Osteoblast (primary cell): ENCODE data around the gene NDUFS8. TPM values are rescaled to one million over a fixed set of nuclear protein-coding genes. Genes with fewer than 3 reads are reported as not detected.

ENCODE experiments used
- DNase-seq: peaks from one replicate; pipeline ENCODE4 v3.0.0; 2011; ENCODE audit warnings: low spot score, mixed read lengths; ENCODE audit not compliant: insufficient read length; ENCODE audit errors: missing footprints
- H2AFZ ChIP-seq: 2 replicates; pipeline ENCODE4 v1.6.0; 2011; ENCODE audit warnings: mild to moderate bottlenecking, low read length
- H3K27ac ChIP-seq: 2 replicates; pipeline ENCODE4 v1.5.1; 2011; ENCODE audit warnings: mild to moderate bottlenecking, low read depth, low read length, moderate library complexity
- H3K27me3 ChIP-seq: 2 replicates; pipeline ENCODE4 v1.6.0; 2012; ENCODE audit warnings: mild to moderate bottlenecking, control low read depth, inconsistent platforms, low read length, moderate library complexity; ENCODE audit not compliant: insufficient read depth
- H3K36me3 ChIP-seq: 2 replicates; pipeline ENCODE4 v1.5.1; 2011; ENCODE audit warnings: mild to moderate bottlenecking, low read length, control low read depth, moderate library complexity; ENCODE audit not compliant: insufficient read depth
- H3K4me1 ChIP-seq: 2 replicates; pipeline ENCODE4 v1.5.1; 2011; ENCODE audit warnings: mild to moderate bottlenecking, low read length, control low read depth, moderate library complexity; ENCODE audit not compliant: insufficient read depth
- H3K4me2 ChIP-seq: 2 replicates; pipeline ENCODE4 v1.6.0; 2011; ENCODE audit warnings: mild to moderate bottlenecking, low read length; ENCODE audit not compliant: insufficient read depth
- H3K4me3 ChIP-seq: fragments of 200-600 bp; sonication (generic); 3 replicates; pipeline ENCODE4 v1.5.1; 2012; ENCODE audit warnings: mild to moderate bottlenecking, low read length, inconsistent platforms; ENCODE audit not compliant: insufficient read depth
- H3K79me2 ChIP-seq: 2 replicates; pipeline ENCODE4 v1.6.0; 2012; ENCODE audit warnings: mild to moderate bottlenecking, low read length, control low read depth, inconsistent platforms; ENCODE audit not compliant: insufficient read depth
- H3K9me3 ChIP-seq: 2 replicates; pipeline ENCODE4 v1.5.1; 2011; ENCODE audit warnings: low read depth, low read length, control low read depth
- H4K20me1 ChIP-seq: 2 replicates; pipeline ENCODE4 v1.6.0; 2012; ENCODE audit warnings: mild to moderate bottlenecking, low read length, control low read depth; ENCODE audit not compliant: insufficient read depth
- total RNA-seq: library from RNA; depleted of rRNA; stranded (reverse); fragments of >200 nt; gene quantifications from 2 replicates; pipeline ENCODE4 v1.2.3, GENCODE V29; 2012
- TF ChIP-seq, protein P1 (sequence below): IDR thresholded peaks from 2 replicates; pipeline ENCODE4 v1.5.1; 2011; ENCODE audit warnings: mild to moderate bottlenecking, low read depth, low read length, moderate library complexity; ENCODE audit errors: extremely low read depth

The NDUFS8 gene
- total RNA-seq, 1 donor, result 73.1 TPM

- no peaks in the 10 kb centered on the region for H3K79me2 ChIP-seq
- H3K9me3 ChIP-seq, result no peaks in the 10 kb centered on the region
- no peak overlapping the region for H3K4me3 ChIP-seq
- H2AFZ ChIP-seq, result no peak overlapping the region
- H3K27me3 ChIP-seq, result no peaks in the 10 kb centered on the region
- H3K4me1 ChIP-seq, result no peaks in the 10 kb centered on the region
- H4K20me1 ChIP-seq, result no peaks in the 10 kb centered on the region
- H3K27ac ChIP-seq, result no peak overlapping the region
- H3K4me2 ChIP-seq, result no peak overlapping the region
- DNase-seq, result peak; percentile 87
- H3K36me3 ChIP-seq, result no peaks in the 10 kb centered on the region
- TF ChIP-seq, protein P1, sequence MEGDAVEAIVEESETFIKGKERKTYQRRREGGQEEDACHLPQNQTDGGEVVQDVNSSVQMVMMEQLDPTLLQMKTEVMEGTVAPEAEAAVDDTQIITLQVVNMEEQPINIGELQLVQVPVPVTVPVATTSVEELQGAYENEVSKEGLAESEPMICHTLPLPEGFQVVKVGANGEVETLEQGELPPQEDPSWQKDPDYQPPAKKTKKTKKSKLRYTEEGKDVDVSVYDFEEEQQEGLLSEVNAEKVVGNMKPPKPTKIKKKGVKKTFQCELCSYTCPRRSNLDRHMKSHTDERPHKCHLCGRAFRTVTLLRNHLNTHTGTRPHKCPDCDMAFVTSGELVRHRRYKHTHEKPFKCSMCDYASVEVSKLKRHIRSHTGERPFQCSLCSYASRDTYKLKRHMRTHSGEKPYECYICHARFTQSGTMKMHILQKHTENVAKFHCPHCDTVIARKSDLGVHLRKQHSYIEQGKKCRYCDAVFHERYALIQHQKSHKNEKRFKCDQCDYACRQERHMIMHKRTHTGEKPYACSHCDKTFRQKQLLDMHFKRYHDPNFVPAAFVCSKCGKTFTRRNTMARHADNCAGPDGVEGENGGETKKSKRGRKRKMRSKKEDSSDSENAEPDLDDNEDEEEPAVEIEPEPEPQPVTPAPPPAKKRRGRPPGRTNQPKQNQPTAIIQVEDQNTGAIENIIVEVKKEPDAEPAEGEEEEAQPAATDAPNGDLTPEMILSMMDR, result no peak
These were observed 33.6 kb upstream of the NDUFS8 start for GRCh38 chr11:67996622-67997474.

- Histone ChIP-seq H3K4me3 (no peak overlapping the region), H3K4me1 (no peaks in the 10 kb centered on the region), H3K27ac (no peak overlapping the region), H3K4me2 (no peak overlapping the region), H4K20me1 (no peaks in the 10 kb centered on the region), H3K79me2 (no peaks in the 10 kb centered on the region), H3K27me3 (no peaks in the 10 kb centered on the region), H3K36me3 (no peaks in the 10 kb centered on the region), H3K9me3 (no peaks in the 10 kb centered on the region), H2AFZ (no peak overlapping the region)
- peak; percentile 25 for DNase-seq
- TF ChIP-seq, protein P1, result no peak
These were observed 33.0 kb upstream of the NDUFS8 start for GRCh38 chr11:67997475-67997921.

- Histone ChIP-seq H3K27me3 (no peaks in the 10 kb centered on the region), H4K20me1 (no peaks in the 10 kb centered on the region), H3K9me3 (no peaks in the 10 kb centered on the region), H3K4me1 (no peaks in the 10 kb centered on the region), H3K4me3 (no peak overlapping the region), H3K27ac (no peak overlapping the region), H3K36me3 (no peaks in the 10 kb centered on the region), H2AFZ (no peak overlapping the region), H3K79me2 (no peaks in the 10 kb centered on the region), H3K4me2 (no peak overlapping the region)
- TF ChIP-seq, protein P1, result no peak
- peak; percentile 56 for DNase-seq
These were observed 32.1 kb upstream of the NDUFS8 start for GRCh38 chr11:67998150-67999045.
